Measurements from ENCODE around the gene NAALADL2. TPM values are rescaled to one million over a fixed set of nuclear protein-coding genes. Genes with fewer than 3 reads are reported as not detected.
"Not testable (repeated sequence)": the region's sequence is repeated elsewhere in the genome, so short reads cannot be mapped to it uniquely, and the experiment has no call there.

NAALADL2 gene
- polyA plus RNA-seq, 3 donors, result not detected

- Mint-ChIP-seq H3K4me1 (no peaks in the 10 kb centered on the region), H3K9me3 (peaks cover 3 to 15% (median 4%) of the 10 kb centered on the region in 7 donors), H3K27me3 (ENCODE audit: low read depth in 3 of 3) (peaks cover 0 to 2% (median 0%) of the 10 kb centered on the region in 3 donors), H3K36me3 (no peaks in the 10 kb centered on the region), H3K27ac (no peak overlapping the region), H3K4me3 (no peak overlapping the region)
- Histone ChIP-seq H3K27me3 (ENCODE audit: control insufficient read depth in 2 of 2, insufficient read depth in 2 of 2, low read length in 2 of 2) (no peaks in the 10 kb centered on the region), H3K36me3 (replicated peaks in 1 of 2; ENCODE audit: control insufficient read depth in 1 of 2, insufficient read depth in 2 of 2, low read length in 2 of 2) (no peaks in the 10 kb centered on the region), H3K4me3 (replicated peaks in 1 of 3; ENCODE audit: low read depth in 2 of 3, low read length in 3 of 3) (no peak overlapping the region), H3K27ac (ENCODE audit: low read depth in 1 of 2, low read length in 2 of 2) (no peak overlapping the region), H2AFZ (ENCODE audit: insufficient read depth, low read depth, low read length, poor library complexity, severe bottlenecking) (no peak overlapping the region), H3K4me1 (ENCODE audit: control insufficient read depth in 1 of 2, insufficient read depth in 2 of 2, low read length in 2 of 2) (no peaks in the 10 kb centered on the region), H3K9me3 (replicated peaks in 1 of 2; ENCODE audit: control insufficient read depth in 1 of 2, insufficient read depth in 1 of 2, low read length in 2 of 2) (peaks cover 0 to 4% of the 10 kb centered on the region in 2 donors), H3K4me2 (replicated peaks; ENCODE audit: extremely low read depth, low read length, poor library complexity, severe bottlenecking) (no peak overlapping the region), H4K20me1 (ENCODE audit: insufficient read depth, low read length) (no peaks in the 10 kb centered on the region), H3K79me2 (ENCODE audit: insufficient read depth, low read length) (no peaks in the 10 kb centered on the region), H3K9ac (ENCODE audit: insufficient read depth, low read length, poor library complexity, severe bottlenecking) (no peak overlapping the region)
- intact Hi-C loops (cut with micrococcal nuclease), result no loop called here
- TF ChIP-seq, protein P1, sequence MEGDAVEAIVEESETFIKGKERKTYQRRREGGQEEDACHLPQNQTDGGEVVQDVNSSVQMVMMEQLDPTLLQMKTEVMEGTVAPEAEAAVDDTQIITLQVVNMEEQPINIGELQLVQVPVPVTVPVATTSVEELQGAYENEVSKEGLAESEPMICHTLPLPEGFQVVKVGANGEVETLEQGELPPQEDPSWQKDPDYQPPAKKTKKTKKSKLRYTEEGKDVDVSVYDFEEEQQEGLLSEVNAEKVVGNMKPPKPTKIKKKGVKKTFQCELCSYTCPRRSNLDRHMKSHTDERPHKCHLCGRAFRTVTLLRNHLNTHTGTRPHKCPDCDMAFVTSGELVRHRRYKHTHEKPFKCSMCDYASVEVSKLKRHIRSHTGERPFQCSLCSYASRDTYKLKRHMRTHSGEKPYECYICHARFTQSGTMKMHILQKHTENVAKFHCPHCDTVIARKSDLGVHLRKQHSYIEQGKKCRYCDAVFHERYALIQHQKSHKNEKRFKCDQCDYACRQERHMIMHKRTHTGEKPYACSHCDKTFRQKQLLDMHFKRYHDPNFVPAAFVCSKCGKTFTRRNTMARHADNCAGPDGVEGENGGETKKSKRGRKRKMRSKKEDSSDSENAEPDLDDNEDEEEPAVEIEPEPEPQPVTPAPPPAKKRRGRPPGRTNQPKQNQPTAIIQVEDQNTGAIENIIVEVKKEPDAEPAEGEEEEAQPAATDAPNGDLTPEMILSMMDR (IDR thresholded peaks at IDR 0.05), result no peak
- no peak for DNase-seq
These were observed 223.5 kb downstream of the NAALADL2 start for GRCh38 chr3:175082631-175083030.

DNA sequence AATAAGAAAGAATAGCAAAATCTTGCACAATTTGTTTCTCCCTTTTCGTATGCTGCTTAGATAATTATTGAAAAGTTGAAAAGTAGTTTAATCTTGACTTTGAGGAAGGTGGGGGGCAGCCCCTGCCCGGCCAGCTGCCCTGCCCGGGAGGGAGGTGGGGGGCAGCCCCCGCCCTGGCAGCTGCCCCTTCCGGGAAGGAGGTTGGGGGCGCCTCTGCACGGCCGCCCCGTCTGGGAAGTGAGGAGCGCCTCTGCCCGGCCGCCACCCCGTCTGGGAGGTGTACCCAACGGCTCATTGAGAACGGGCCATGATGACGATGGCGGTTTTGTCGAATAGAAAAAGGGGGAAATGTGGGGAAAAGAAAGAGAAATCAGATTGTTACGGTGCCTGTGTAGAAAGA, 228.0 kb downstream of the NAALADL2 start:
- H3K27me3 Mint-ChIP-seq (ENCODE audit: low read depth in 3 of 3); H2AFZ ChIP-seq (ENCODE audit: insufficient read depth, low read depth, low read length, poor library complexity, severe bottlenecking); H4K20me1 ChIP-seq (ENCODE audit: insufficient read depth, low read length); DNase-seq; H3K4me3 ChIP-seq (replicated peaks in 1 of 3; ENCODE audit: low read depth in 2 of 3, low read length in 3 of 3); H3K4me3 Mint-ChIP-seq; H3K9ac ChIP-seq (ENCODE audit: insufficient read depth, low read length, poor library complexity, severe bottlenecking); H3K27me3 ChIP-seq (ENCODE audit: control insufficient read depth in 2 of 2, insufficient read depth in 2 of 2, low read length in 2 of 2); H3K9me3 ChIP-seq (replicated peaks in 1 of 2; ENCODE audit: control insufficient read depth in 1 of 2, insufficient read depth in 1 of 2, low read length in 2 of 2); intact Hi-C loops (cut with micrococcal nuclease); H3K79me2 ChIP-seq (ENCODE audit: insufficient read depth, low read length); H3K27ac Mint-ChIP-seq; H3K4me1 Mint-ChIP-seq; H3K36me3 ChIP-seq (replicated peaks in 1 of 2; ENCODE audit: control insufficient read depth in 1 of 2, insufficient read depth in 2 of 2, low read length in 2 of 2); H3K27ac ChIP-seq (ENCODE audit: low read depth in 1 of 2, low read length in 2 of 2); H3K36me3 Mint-ChIP-seq; H3K4me2 ChIP-seq (replicated peaks; ENCODE audit: extremely low read depth, low read length, poor library complexity, severe bottlenecking); H3K9me3 Mint-ChIP-seq; H3K4me1 ChIP-seq (ENCODE audit: control insufficient read depth in 1 of 2, insufficient read depth in 2 of 2, low read length in 2 of 2): not testable (repeated sequence)
- WGBS (ENCODE audit: insufficient coverage), result 90% methylated on average over 8 of the region's 19 CpGs

Data from CD14-positive monocyte (primary cell).